Measurements from ENCODE around the gene TRIM38.

GRCh38 chr6:25943887-25944286 is 18.7 kb upstream of the TRIM38 start:
- no peak for TF ChIP-seq CTCF (IDR thresholded peaks at IDR 0.05)
- TF ChIP-seq POLR2A (IDR thresholded peaks at IDR 0.05) = no peak
- no peak for TF ChIP-seq POLR2AphosphoS5 (IDR thresholded peaks at IDR 0.05)
- no peak for TF ChIP-seq EP300 (IDR thresholded peaks at IDR 0.05)

Measured in suprapubic skin (tissue), 4 donors.